SH-SY5Y (cell line): ENCODE data around the gene INO80.

Experiments
- GATA2 ChIP-seq: IDR thresholded peaks from 2 replicates; pipeline ENCODE4 v1.6.1; 2011; ENCODE audit warnings: mild to moderate bottlenecking, low read depth, low read length
- GATA3 ChIP-seq: IDR thresholded peaks from 2 replicates; pipeline ENCODE4 v1.6.1; 2011; ENCODE audit warnings: low read depth, mild to moderate bottlenecking, low read length, moderate library complexity

INO80 gene

DNA sequence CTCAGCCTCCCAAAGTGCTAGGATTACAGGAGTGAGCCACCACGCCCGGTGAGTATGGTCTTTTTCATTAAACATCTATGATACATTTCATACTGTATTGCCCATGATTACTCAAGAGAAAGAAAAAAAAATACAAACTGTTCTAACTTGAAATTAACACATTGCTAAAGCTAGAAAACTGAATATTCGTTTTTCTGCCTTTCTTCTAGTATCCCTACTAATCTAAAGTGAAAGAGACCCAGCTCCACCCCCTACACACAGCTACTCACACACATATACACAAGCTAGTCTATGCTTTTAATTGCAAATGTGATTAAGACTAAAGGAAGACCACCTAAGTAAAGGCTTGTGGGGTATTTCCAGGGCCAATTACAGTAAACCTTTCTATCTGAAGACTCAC is 43.1 kb downstream of the INO80 start:
- no peak for TF ChIP-seq GATA3
- no peak for TF ChIP-seq GATA2

DNA sequence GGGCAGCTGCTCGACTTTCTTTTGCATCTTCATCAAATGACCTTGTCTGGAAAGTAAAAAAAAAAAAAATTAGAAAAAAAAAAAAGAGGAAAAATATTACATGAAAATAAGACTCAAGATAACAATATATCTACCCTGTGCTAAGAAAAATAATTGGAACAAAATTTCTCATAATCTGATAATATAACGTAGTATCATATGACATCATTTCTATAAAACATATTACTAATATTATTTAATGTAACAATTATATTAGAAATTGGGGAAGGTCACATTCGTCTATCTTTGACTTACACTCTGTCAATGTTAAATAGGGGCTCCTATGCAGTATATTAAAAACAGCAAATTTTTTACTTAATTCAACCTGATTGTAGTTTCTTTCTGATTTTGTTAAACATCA is 44.1 kb downstream of the INO80 start:
- no peak for TF ChIP-seq GATA2
- no peak for TF ChIP-seq GATA3

DNA sequence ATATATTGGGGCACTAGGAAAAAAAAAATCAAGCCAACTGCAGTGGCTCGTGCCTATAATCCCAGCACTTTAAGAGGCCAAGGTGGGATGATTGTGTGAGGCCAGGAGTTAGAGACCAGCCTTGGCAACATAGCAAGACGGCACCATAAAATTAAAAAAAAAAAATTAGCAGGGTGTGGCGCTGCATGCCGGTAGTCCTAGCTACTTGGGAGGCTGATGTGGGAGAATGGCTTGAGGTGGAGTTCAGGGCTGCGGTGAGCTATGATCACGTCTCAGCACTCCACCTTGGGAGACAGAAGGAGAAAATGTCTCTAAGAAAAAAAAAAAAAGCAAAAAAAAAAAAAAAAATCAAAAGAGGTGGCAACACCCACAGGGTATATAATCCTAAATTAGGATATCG is 49.6 kb downstream of the INO80 start:
- TF ChIP-seq GATA3 (no peak), GATA2 (no peak)

DNA sequence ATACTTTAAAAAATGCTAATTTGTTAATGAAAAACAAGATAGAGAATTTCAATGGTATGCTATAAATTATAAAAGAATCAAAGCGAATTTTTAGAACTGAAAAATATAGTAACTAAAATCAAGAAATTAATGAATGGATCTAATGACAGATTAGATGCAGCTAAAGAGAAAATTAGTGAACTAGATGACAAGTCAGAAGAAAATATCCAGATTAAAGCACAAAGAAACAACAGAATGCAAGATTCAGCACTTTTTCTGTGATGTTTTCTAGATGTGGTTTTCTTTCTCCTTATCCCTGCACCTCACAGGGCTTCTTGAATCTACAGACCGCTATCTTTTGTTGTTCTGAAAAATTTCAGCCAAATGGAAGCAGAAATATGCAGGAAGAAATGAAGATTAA is 54.4 kb downstream of the INO80 start:
- TF ChIP-seq GATA3 (no peak), GATA2 (no peak)

DNA sequence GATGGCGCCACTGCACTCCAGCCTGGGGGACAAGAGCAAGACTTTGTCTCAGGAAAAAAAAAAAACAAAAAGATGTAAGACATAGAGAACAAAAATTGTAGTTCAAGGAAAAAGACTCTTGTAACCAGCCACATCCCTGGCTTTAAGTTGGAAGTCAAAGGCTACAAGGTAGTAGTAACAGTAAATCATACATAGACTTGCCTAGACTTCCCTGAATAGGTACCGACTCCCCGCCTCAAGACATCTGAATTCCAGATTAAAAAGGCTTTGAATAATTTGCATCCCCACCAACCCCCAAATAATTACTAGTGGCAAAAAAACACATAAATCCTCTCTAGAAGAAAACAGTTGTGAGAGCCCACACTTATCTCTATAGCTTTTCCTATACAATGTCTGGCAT is 55.6 kb downstream of the INO80 start:
- TF ChIP-seq GATA2 (no peak), GATA3 (no peak)

DNA sequence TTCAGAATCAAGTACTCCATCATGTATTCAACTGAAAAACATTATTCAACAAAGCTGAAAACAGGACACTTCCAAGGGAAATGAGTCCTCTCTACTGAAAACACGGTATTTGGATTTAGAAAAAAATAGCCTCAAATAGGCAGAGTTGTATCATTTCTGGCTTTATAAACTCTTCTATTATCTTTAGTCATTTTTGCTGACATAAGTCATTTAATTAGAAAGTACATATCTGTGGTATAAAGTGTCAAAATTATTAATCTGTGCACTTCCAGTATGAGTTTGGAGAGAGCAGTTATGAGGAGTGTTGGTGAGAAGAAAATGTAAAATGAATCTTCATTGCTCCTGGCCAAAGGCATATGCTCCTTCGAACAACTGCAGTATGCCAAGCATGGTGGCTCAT is 59.3 kb downstream of the INO80 start:
- TF ChIP-seq GATA2 (no peak), GATA3 (no peak)

DNA sequence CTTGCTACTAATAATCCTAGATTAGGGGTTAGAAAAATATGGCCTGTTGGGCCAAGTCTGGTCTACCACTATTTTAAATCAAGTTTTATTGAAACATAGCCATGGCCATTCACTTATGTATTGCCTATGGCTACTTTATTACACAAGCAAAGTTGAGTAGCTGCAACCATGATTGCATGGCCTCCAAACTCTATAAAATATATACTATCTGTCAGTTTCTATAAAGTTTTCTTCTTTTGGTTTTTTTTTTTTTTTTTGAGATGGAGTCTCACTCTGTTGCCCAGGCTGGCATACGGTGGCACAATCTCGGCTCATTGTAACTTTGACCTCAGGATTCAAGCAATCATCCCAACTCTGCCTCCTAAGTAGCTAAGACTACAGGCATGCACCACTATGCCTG is 60.4 kb downstream of the INO80 start:
- TF ChIP-seq GATA2 (no peak), GATA3 (no peak)

DNA sequence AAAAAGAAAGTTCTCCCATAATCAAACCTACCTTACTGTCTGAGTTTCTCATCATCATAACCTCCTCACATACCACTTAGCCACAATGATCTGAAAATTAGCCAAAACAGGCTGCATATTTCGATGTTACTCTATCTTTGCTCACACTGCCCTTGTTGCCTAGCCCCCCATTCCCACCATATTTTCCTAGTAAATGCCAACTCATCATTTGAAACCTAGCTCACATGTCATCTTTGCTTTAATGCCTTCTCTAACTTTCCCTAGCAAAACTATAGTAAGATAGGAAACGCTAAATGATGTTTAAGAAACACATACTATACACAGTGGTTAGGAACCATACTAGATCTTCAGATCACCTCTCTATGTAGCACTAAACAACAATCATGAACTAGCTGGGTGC is 64.9 kb downstream of the INO80 start:
- TF ChIP-seq GATA2 (no peak), GATA3 (no peak)

DNA sequence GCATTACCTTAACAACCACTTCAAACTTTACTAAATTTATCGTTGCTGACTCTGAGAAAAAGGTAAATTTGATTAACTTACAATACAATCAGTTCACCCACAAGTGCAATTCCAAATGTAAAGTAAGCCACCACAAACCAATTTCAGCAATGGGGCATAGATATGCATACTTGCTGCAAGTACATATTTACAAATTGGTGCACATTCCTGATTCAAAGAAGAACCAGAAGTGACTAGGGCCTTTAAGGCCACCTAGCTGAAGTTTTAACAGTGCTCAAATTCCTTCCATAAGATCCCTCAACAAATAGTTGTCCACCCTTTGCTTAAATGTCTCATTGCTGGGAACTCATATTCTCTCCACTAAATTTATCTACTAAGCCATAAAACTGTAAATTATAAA is 67.2 kb downstream of the INO80 start:
- TF ChIP-seq GATA3 (no peak), GATA2 (no peak)

DNA sequence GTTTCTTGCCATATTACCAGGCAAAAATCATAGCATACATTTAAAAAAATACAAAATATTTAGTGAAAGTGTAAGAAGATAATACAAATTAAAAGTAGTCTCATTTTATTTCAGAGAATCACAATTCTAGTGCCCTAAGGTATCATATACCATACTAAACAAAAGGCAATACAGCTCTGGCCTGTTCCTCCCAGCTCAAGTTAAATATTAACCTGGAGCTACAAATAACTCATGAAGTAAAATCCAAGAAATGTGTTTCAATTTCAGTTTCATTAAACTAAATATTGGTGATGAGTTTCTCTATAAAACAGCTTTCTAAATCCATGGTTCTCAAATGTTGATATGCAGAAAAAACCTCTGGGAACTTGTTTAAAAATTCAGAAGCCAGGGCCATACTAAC is 67.7 kb downstream of the INO80 start:
- no peak for TF ChIP-seq GATA3

DNA sequence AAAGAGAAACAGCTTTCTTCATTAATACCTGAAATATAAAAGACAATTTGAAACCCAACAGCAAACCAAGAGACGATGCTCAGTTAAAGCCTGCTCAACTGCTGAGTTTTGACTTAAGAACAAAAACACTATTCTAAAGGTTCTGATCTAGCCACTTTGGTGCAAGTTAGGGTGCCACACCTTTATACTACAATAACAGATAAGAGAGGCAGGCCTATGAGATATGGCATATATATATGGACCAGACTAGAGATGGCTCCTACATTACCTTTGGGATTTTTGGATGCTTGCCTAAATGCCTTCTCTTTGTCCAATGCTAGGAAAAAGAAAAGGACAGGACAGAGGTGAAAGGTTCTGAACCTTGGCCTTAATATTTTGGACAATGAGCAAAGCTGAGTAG is 68.6 kb downstream of the INO80 start:
- TF ChIP-seq GATA3 (no peak), GATA2 (no peak)

DNA sequence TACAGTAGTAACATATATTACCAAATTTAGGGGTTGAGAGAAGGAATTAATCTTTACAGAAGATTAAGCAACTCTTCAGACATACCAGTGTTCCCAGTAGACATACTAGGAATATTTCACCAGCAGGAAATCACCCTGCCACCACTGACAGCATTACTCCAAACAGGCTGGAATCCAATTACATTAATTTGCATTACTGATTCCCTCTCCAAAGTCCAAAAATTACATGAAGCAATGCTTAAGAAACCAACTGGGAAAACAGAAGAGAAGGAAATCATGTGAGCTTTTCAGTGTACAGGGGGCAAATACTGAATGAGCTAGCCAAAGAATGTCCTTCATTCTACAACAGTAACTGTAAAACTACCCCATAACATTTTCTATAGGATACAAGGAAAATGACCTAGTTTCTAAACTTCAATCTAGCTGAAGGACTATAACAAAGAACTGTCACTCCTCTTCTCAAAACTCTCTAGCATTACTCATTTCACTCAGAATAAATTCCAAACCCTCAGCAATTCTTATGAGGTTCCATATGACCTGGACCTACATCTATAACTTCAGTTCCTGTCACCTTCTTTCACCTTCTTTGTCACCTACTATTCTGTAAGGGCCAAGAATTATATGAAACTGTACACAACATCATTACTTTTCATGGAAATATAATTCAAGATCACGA is 72.7 kb downstream of the INO80 start:
- no peak for TF ChIP-seq GATA3
- no peak for TF ChIP-seq GATA2

DNA sequence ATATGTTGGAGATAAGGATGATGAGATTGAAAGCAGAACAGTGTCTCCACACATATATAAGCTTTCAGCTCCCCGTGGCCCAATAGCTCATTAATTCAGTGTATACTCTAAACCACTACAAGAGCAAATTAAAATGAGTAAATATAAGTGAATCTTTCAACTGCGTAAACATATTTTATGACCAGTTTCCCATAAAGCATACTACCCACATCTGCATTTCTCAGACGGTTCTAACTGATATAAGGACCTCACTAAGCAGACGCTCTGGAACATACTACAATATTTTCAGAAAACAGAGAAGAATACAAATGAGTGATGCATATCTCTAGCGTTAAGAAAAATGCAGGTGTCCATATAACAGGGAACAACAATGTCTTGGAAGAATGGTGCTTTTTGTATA is 73.2 kb downstream of the INO80 start:
- TF ChIP-seq GATA2, result no peak
- no peak for TF ChIP-seq GATA3

DNA sequence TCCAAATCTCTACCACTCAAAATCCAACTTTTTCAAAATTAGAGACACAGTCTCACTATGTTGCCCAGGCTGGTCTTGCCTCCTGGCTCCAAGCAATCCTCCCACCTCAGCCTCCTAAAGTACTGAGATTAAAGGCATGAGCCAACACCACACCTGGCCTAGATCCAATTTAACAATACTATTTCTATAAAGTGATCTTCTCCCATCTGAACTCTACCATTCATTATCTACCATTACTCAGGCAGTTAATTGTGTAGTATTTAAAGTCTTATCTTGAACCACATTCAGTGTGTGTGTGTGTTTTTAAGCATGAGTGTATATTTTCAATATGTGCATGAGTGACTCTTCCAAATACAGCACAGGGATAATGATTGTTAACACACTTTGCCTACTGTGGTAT is 77.0 kb downstream of the INO80 start:
- no peak for TF ChIP-seq GATA3

DNA sequence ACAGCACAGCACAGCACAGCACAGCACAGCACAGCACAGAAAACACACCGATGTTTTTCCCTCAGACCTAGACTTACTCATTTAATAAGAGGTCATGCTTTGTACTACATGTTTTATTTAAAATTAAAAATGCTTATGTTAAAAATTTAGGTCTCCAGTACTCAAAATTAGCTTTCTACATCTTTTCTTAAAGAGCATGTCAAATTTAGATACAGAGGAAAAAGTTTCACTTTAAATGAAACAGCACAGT is 84.1 kb downstream of the INO80 start:
- TF ChIP-seq GATA3, result no peak
- TF ChIP-seq GATA2, result no peak

DNA sequence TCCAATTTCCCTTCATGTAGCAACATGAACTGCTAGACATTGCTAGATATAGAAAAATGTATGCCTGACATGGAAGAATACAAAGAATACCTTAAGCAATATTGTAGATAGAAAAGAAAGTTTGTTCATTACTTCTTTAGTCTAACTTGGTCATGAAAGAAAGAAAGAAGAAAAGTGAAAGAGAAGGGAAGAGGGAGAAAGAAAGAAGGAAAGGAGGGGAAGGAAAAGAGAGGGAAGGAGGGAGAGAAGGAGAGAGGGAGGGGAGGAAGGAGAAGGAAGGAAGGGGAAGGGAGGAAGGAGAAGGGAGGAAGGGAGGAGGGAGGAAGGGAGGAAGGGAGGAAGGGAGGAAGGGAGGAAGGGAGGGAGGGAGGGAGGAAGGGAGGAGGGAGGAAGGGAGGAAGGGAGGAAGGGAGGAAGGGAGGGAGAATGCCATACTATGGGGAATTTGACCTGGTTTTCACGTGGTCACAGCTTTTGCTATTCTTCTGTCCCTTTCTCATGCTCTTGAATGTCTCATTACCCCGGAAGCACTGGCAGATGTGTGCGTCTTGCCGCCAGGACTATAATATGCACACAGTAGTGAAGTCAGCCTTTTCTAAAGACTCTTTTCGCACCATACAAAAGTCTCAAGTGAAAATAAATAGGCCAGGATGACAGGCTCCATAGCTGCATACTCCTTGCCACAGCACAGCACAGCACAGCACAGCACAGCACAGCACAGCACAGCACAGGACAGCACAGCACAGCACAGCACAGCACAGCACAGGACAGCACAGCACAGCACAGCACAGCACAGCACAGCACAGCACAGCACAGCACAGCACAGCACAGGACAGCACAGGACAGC is 84.6 kb downstream of the INO80 start:
- TF ChIP-seq GATA2 (no peak), GATA3 (no peak)

DNA sequence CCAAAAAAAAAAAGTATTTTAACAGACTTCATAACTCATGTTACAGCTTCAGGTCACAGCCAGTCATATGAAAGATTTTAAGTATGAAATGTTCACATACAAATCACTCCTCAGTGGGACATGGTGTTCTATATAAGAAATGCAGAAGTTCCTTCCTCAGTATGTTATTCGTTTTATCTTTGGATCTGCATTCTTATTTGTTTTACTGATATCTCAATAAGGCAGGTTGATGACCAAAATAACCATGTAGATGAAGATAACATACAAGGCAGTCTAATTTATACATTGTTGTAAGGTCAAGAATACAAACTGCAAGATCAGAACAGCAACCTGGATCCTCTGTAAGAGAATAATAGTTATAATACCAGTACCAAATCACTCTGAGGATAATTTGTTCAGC is 87.2 kb downstream of the INO80 start:
- no peak for TF ChIP-seq GATA2
- no peak for TF ChIP-seq GATA3
